Gastroesophageal sphincter (tissue), 3 donors: ENCODE data around the gene KLHDC4.

Experiments
- EP300 ChIP-seq: sonication (generic); formaldehyde crosslinking; IDR thresholded peaks from one replicate; pipeline ENCODE4 v1.6.1; 2017; ENCODE audit warnings: antibody characterized with exemption, mild to moderate bottlenecking
- POLR2A ChIP-seq, 2 donors: fragments of 450-650 bp; IDR thresholded peaks; one replicate each; pipeline ENCODE4 v1.6.1; 2017; ENCODE audit warnings: antibody characterized with exemption in 2 of 2, mild to moderate bottlenecking in 2 of 2, moderate library complexity in 1 of 2
- POLR2AphosphoS5 ChIP-seq: sonication (generic); formaldehyde crosslinking; IDR thresholded peaks from one replicate; pipeline ENCODE4 v1.6.1; 2017; ENCODE audit warnings: antibody characterized with exemption
- TF ChIP-seq, protein P1 (sequence below), 4 experiments: fragments of 200-600 bp in 2 of 4; fragments of 450-650 bp in 2 of 4; sonication (generic) in 1 of 4; IDR thresholded peaks; one replicate each; pipeline ENCODE4 v1.5.1; 2017 to 2019; ENCODE audit warnings: antibody characterized with exemption in 4 of 4, mild to moderate bottlenecking in 2 of 4, moderate library complexity in 2 of 4

DNA sequence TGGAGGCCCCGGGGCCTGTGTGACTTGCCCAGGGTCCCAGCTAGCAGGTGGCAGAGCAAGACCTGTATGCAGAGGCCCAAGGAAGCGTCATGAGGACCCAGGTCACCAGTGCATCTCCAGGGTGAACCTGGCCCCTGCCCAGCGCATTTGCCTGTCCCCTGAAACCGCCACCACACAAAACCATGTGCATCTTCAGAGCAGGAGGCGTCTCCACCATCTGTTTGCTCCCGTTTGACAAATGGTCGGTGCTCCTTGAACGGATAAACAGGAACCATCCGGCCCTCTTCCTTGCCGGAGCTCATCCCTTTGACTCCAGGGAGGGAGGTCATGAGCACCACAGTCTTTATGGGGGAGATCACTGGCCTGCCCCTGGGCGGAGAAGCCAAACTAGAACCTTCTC, 101.0 kb downstream of the KLHDC4 start:
- no peak for TF ChIP-seq EP300
- TF ChIP-seq, protein P1, sequence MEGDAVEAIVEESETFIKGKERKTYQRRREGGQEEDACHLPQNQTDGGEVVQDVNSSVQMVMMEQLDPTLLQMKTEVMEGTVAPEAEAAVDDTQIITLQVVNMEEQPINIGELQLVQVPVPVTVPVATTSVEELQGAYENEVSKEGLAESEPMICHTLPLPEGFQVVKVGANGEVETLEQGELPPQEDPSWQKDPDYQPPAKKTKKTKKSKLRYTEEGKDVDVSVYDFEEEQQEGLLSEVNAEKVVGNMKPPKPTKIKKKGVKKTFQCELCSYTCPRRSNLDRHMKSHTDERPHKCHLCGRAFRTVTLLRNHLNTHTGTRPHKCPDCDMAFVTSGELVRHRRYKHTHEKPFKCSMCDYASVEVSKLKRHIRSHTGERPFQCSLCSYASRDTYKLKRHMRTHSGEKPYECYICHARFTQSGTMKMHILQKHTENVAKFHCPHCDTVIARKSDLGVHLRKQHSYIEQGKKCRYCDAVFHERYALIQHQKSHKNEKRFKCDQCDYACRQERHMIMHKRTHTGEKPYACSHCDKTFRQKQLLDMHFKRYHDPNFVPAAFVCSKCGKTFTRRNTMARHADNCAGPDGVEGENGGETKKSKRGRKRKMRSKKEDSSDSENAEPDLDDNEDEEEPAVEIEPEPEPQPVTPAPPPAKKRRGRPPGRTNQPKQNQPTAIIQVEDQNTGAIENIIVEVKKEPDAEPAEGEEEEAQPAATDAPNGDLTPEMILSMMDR (IDR thresholded peaks at IDR 0.05): no peak
- no peak for TF ChIP-seq POLR2AphosphoS5
- no peak for TF ChIP-seq POLR2A (IDR thresholded peaks at IDR 0.05)
